ENCODE data around the gene C16orf86. TPM values are rescaled to one million over a fixed set of nuclear protein-coding genes. Genes with fewer than 3 reads are reported as not detected.

C16orf86 gene
- total RNA-seq, 4 donors from 2014 or later = 0.98 to 14.5 (median 10.7) TPM

GRCh38 chr16:67644038-67644437 is 22.6 kb upstream of the C16orf86 start:
- TF ChIP-seq CTCF (IDR thresholded peaks at IDR 0.05; ENCODE audit: low read depth) = no peak

GRCh38 chr16:67645397-67646121 is 21.1 kb upstream of the C16orf86 start:
- TF ChIP-seq CTCF (IDR thresholded peaks at IDR 0.05; ENCODE audit: low read depth) = no peak

GRCh38 chr16:67647111-67647651 is 19.4 kb upstream of the C16orf86 start:
- TF ChIP-seq CTCF (IDR thresholded peaks at IDR 0.05; ENCODE audit: low read depth) = no peak

GRCh38 chr16:67647681-67648080 is 18.9 kb upstream of the C16orf86 start:
- no peak for TF ChIP-seq CTCF (IDR thresholded peaks at IDR 0.05; ENCODE audit: low read depth)

- TF ChIP-seq CTCF (IDR thresholded peaks at IDR 0.05; ENCODE audit: low read depth) = no peak
These were observed 18.4 kb upstream of the C16orf86 start for GRCh38 chr16:67648088-67648763.

GRCh38 chr16:67648764-67649407 is 17.7 kb upstream of the C16orf86 start:
- TF ChIP-seq CTCF (IDR thresholded peaks at IDR 0.05; ENCODE audit: low read depth) = no peak

GRCh38 chr16:67649494-67649931 is 17.1 kb upstream of the C16orf86 start:
- TF ChIP-seq CTCF (IDR thresholded peaks at IDR 0.05; ENCODE audit: low read depth) = no peak

Data from subcutaneous adipose tissue (tissue), 4 donors.